ENCODE results near the gene TMEM115.

GRCh38 chr3:50390508-50391224 is 31.3 kb upstream of the TMEM115 start:
- TF ChIP-seq CTCF (IDR thresholded peaks at IDR 0.05) (no peak), POLR2A (IDR thresholded peaks at IDR 0.05) (no peak)

Measured in thyroid gland (tissue), 4 donors.